Dedifferentiated amniotic fluid mesenchymal stem cell (primary cell): ENCODE results near the gene BCOR.

Experiments used
- DNase-seq: peaks from one replicate; pipeline ENCODE4 v3.0.0-alpha.2; 2016; ENCODE audit errors: extremely low spot score

BCOR gene

GRCh38 chrX:40063555-40063954, 34.2 kb downstream of the BCOR start:
- DNase-seq, result no peak

- no peak for DNase-seq
Measured at GRCh38 chrX:40062525-40063155, 35.1 kb downstream of the BCOR start.

DNA sequence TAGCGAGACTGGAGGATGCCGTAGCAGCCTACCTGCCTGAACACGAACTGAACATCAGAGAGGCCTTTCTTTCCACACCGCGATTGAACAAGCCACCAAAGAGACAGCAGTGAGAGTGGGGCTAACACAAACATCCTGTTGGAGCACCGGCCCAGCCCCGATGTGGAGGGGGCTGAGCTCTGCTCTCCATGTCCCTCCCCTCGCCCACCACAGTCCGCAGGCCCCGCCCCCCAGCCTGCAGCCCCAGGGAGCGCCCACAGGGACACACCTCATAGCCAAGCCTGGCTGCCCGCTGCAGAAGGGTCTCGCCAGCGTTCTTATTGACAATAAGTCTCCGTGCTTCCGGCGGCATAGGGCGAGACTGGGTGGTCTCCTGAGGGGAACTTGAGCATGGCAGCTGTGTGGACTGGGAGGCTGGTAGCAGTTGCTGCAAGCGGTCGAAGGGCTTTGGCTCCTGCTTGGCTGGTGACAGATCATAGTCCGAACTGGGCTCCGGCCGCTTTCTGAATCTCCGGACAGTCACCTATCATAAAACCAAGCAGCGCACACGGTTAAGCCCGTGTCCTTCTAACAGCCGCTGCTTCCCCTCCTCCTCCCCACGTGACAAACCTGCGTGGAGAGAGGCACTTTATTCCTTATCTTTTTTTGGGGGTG, 35.8 kb downstream of the BCOR start:
- no peak for DNase-seq

GRCh38 chrX:40061005-40061404, 36.8 kb downstream of the BCOR start:
- no peak for DNase-seq

- no peak for DNase-seq
Measured at GRCh38 chrX:40060356-40060845, 37.4 kb downstream of the BCOR start.

DNA sequence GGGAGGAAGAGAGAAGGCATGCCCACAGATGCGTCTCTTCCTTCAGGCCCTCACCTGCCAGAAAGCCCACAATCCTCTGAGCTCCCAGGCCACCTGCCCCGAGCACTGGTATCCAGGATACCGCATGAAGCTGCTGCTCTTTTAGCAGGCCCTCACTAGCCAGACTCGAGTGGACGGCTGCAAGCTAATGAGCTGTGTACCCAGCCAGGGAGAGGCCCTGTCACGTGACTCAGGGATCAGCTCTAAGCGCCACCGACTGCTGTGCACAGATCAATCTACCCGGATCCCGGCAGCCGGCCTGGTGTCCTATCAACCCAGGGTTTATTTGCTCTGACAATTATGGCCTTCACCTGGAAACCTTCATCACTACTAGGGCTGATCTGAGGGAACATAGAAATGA, 39.0 kb downstream of the BCOR start:
- no peak for DNase-seq

- no peak for DNase-seq
Measured at GRCh38 chrX:40057405-40057804, 40.4 kb downstream of the BCOR start.

DNA sequence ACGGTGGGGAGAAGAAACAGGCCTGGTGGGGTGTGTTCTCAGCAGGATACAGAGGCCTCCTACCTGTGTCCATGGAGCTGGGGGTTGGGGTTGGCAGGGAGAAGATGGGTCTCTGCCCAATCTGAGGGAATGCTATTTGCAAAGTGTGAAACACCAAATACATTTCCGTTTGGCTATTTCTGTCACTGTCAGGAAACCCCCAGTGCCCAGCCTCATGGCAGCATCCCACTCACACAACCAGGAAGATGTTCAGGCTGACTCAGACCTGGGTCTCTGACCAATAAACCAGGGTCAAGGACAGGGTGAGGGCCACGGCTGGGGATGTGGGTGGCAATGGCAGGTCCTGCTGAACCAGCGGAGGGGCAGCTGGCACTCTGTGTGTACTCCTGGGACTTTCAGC, 41.3 kb downstream of the BCOR start:
- no peak for DNase-seq

DNA sequence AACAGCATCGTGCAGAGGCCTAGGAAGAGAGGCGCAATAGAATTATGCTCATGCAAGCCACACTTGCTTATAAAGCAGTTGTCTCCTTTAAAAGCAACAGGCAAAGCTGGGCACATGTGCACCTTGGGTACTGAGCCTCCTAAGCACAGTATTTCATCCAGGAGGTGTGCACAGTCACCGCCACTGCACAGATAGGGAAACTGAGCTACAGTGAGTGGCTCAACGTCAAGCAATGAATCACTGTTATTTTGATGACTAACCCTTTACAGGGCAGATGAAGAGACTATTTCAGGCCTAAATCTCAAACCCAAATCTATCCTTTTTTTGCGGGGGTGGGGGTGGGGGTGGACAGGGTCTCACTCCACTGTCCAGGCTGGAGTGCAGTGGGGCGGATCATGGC, 42.3 kb downstream of the BCOR start:
- no peak for DNase-seq

- no peak for DNase-seq
Measured at GRCh38 chrX:40054793-40055192, 43.0 kb downstream of the BCOR start.

- no peak for DNase-seq
Measured at GRCh38 chrX:40050532-40050931, 47.2 kb downstream of the BCOR start.

DNA sequence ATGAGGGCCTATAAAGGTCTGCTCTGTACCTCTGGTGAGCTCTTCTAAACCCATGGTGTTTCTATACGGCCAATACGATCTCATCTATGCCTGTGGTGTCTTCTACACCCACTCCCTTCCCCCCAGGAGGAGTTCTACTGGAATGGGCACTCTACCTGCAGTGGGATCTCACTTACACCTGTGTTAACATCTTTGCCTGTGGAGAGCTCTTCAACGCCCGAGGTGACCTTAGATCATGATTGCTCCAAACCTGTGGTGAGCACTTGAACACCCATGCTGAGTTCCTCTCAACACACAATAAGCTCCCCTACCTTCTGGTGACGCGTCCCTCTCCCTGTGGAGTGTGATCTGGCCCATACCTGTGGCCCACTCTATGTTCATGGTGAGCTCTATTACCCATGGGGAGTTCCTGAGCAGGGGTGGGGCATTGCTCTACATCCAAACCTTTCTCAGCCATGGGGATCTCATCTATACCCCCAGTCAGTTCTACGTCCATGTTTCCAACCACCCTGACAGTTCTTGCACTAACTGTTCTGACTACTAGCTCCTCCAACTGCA, 48.6 kb downstream of the BCOR start:
- DNase-seq, result no peak

GRCh38 chrX:40047485-40047884, 50.3 kb downstream of the BCOR start:
- no peak for DNase-seq

GRCh38 chrX:40043895-40044294, 53.9 kb downstream of the BCOR start:
- DNase-seq, result no peak

- no peak for DNase-seq
Measured at GRCh38 chrX:40041915-40042314, 55.8 kb downstream of the BCOR start.

DNA sequence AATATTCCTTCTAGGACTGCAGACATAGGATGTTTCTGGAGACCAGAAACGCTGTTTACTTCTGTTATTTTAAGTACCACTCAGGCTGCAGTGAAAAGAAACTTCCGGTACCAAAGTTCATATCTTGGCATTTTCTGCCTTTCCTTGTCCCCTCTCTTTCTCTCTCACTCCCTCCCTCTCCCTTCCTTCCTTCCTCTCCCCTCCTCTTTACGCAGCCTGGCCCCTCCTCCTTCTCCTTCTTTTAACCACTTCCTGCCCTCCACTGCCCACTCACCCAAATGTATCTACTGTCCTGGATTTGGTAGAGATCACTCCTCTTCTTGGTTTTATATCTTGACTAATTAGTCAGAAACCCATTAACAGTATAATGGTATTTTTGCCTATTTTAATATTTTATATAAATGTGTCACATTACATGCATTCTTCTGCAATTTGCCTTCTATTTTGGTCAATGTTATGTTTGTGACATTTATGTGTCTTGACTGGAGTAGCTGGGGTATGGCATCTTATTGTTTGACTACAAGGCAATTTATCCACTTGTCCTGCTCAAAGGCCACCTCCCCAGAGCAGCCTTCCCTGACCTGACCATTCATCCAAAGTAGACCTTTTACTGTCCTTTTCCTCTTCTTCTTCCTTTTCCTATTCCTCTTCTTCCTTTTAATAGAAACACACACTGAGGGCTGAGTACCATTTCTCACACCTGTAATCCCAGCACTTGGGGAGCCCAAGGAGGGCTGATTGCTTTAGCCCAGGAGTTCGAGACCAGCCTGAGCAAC, 56.9 kb downstream of the BCOR start:
- no peak for DNase-seq

GRCh38 chrX:40039887-40040286, 57.9 kb downstream of the BCOR start:
- DNase-seq, result no peak

DNA sequence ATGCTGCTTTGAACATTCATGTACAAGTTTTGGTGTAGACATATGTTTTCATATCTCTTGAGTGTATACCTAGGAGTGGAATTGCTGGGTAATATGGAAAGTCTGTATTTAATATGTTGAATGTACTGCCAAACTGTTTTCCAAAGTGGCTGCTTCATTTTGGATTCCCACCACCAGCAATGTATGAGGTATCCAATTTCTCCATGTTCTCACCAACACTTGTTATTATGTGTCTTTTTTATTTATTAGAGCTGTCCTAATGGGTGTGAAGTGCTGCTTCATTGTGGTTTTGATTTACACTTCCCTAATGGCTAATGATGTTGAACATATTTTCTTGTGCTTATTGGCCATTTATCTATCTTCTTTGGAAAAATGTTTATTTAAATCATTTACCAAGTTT, 60.4 kb downstream of the BCOR start:
- no peak for DNase-seq

GRCh38 chrX:40035726-40036125, 62.0 kb downstream of the BCOR start:
- DNase-seq, result no peak

- DNase-seq, result no peak
Measured at GRCh38 chrX:40031911-40032310, 65.8 kb downstream of the BCOR start.

- DNase-seq, result no peak
Measured at GRCh38 chrX:40030205-40030604, 67.6 kb downstream of the BCOR start.

GRCh38 chrX:40022421-40022820, 75.3 kb downstream of the BCOR start:
- no peak for DNase-seq

DNA sequence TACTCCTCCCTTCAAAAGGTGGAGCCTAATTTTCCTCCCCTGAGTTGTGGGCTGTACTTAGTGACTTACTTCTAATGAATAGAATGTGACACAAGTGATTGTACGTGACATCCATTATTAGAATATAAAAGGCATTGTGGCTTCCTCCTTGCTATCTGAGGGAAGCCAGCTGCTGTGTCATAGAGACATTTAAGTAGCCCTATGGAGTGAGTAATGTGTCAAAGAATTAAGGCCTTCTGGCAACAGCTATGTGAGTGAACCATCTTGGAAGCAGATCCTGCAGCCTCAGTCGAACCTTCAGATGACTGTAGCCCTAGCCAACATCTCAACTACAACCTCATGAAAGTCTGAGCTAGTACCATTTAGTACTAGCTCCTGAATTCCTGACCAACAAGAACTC, 76.1 kb downstream of the BCOR start:
- no peak for DNase-seq
